ENCODE measurements around the gene EXO5. TPM values are rescaled to one million over a fixed set of nuclear protein-coding genes. Genes with fewer than 3 reads are reported as not detected.
"Not testable (repeated sequence)": the region's sequence is repeated elsewhere in the genome, so short reads cannot be mapped to it uniquely, and the experiment has no call there.

The EXO5 gene, protein sequence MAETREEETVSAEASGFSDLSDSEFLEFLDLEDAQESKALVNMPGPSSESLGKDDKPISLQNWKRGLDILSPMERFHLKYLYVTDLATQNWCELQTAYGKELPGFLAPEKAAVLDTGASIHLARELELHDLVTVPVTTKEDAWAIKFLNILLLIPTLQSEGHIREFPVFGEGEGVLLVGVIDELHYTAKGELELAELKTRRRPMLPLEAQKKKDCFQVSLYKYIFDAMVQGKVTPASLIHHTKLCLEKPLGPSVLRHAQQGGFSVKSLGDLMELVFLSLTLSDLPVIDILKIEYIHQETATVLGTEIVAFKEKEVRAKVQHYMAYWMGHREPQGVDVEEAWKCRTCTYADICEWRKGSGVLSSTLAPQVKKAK
- total RNA-seq (10 to 100 TPM; 10.8 to 13.3 TPM), polyA plus RNA-seq (1 to 10 TPM; 4.0 to 7.8 (median 4.5) TPM), total RNA-seq (10.1 to 20.5 (median 19.0) reads per million in 6 experiments)

DNA sequence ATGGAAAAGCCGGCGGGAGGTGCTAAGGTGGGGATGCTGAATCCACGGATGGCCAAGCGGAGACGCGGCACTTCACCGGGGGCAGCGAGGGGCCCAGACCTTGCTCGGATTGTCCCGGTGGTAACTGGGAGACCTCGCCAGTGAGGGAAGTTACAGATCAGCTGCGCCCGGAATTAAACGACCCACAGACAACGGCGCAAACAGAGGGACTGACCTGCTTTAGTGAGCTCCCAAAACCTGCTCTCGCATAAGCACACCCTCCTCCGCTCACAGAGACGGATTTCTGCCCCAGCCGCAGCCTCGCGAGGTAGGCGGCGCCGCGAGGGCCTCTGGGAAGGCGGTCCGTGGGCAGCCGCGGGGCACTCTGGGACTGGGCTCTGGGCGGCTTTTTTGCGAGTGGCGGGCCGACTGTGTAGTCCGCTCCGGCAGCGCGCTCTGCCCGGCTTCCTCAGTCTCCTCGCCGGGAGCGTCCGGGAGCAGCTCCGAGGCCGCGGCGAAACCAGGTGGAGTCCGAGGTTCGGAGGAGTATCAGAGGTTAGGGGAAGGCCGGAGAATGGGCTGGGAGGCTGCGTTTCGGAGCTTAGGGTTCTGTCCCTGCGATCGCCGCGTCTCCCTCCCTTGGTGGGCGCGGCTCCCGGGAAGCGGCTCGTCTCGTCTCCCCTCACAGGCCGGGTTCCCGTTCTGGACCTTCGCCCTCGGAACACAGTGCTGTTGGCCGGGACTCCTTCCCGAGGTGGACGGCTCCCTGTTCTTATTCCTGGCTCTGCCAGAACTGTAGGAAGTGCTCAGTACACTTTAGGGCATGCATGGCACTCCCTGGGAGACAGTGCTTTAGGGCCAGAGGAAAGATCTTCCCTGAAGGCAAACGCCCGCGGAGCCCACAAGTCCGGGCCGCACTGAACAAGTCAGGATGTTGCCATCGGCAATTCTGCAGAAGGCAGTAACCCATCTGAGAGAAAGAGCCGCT, at the start of gene EXO5:
Gene EXO5, plus strand, starts transcription at position 393 of the 967 bp plus-strand sequence. CDS start 5,778 bp downstream, outside the sequence.
- Mint-ChIP-seq H3K9me3 (peaks cover 12 to 61% (median 27%) of the 10 kb centered on the region in 9 donors), H3K36me3 (peaks cover 23 to 53% (median 27%) of the 10 kb centered on the region in 3 donors)

DNA sequence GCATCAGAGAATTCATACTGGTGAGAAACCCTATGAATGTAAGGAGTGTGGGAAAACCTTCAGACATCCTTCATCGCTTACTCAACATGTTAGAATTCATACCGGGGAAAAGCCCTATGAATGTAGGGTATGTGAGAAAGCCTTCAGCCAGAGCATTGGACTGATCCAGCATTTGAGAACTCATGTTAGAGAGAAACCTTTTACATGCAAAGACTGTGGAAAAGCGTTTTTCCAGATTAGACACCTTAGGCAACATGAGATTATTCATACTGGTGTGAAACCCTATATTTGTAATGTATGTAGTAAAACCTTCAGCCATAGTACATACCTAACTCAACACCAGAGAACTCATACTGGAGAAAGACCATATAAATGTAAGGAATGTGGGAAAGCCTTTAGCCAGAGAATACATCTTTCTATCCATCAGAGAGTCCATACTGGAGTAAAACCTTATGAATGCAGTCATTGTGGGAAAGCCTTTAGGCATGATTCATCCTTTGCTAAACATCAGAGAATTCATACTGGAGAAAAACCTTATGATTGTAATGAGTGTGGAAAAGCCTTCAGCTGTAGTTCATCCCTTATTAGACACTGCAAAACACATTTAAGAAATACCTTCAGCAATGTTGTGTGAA, 45.5 kb upstream of the EXO5 start:
- peak in 3 of 10 donors; percentile 13 to 24 (median 14) for DNase-seq
- no peak for ATAC-seq
- peaks cover 28 to 98% (median 59%) of the 10 kb centered on the region in 9 donors for H3K9me3 Mint-ChIP-seq
- H3K27me3 Mint-ChIP-seq, result no peaks in the 10 kb centered on the region
- POLR2A ChIA-PET, result interaction anchor here (0.8 to 0.9 kb wide), 2 partner anchors 10 to 19 kb away, joined by 4 read pairs; no protein-coding TSS in a partner anchor
- H3K4me3 Mint-ChIP-seq, result no peak overlapping the region
- peak overlapping the region in 1 of 10 donors; percentile 13 for H3K27ac Mint-ChIP-seq
- peaks cover 58 to 86% (median 66%) of the 10 kb centered on the region in 3 donors for H3K36me3 Mint-ChIP-seq
- no peaks in the 10 kb centered on the region for H3K4me1 Mint-ChIP-seq

More for the DNA sequence above, at the start of gene EXO5:
- POLR2A ChIA-PET, result interaction anchor here (0.8 to 2.1 kb wide), 5 partner anchors 9 to 251 kb away, joined by 3 to 16 read pairs (median 7); partner anchors contain the start of genes ZFP69, ZFP69B and ZNF684
- peak; percentile 97 to 99 for ATAC-seq
- peak; percentile 57 to 83 (median 74) for DNase-seq
- Mint-ChIP-seq H3K4me1 (peaks cover 11 to 22% (median 12%) of the 10 kb centered on the region in 4 donors), H3K27ac (peak within 1 kb of the TSS; percentile 81 to 94 (median 87)), H3K27me3 (no peaks in the 10 kb centered on the region), H3K4me3 (peak within 1 kb of the TSS; percentile 84 to 95 (median 89))

DNA sequence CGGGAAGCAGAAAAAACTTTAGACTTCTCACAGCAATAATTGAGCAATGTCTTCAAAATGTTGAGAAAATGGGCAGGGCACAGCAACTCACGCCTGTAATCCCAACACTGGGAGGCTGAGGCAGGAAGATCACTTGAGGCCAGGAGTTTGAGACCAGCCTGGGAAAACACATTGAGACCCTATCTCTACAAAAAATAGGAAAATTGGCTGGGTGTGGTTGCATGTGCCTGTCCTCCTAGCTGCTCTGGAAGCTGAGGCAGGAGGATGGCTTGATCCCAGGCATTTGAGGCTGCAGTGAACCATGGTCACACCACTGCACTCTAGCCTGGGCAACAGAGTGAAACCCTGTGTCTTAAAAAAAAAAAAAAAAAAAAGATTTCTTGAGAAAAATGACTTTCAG, 39.2 kb upstream of the EXO5 start:
- POLR2A ChIA-PET, result no interaction called here

DNA sequence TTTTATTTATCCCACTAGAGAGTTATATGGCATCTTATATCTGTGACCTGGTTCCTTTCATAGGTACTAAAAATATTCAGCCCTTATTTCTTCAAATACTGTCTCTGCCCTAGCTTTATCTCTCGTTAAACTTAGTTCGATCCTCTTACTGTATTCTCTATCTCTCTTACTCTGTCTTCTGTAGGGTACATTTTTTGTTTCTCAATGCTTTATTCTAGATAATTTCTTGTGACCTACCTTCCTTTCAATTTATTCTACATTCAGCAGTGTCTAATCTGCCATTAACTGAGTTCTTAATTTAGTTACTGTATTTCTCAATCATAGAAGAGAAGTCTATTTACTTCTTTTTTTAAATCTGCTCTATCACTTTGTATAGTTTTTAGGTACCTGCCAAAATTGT, 33.3 kb upstream of the EXO5 start:
- H3K27me3 Mint-ChIP-seq, result no peaks in the 10 kb centered on the region
- no peak overlapping the region for H3K27ac Mint-ChIP-seq
- POLR2A ChIA-PET, result no interaction called here
- peaks cover 11 to 75% (median 45%) of the 10 kb centered on the region in 9 donors for H3K9me3 Mint-ChIP-seq
- peaks cover 8 to 37% (median 37%) of the 10 kb centered on the region in 3 donors for H3K36me3 Mint-ChIP-seq
- peak overlapping the region in 1 of 10 donors; percentile 9 for H3K4me3 Mint-ChIP-seq
- no peak for DNase-seq
- ATAC-seq, result no peak
- peaks cover 6 to 25% (median 23%) of the 10 kb centered on the region in 4 donors for H3K4me1 Mint-ChIP-seq

More for the DNA sequence above, 39.2 kb upstream of the EXO5 start:
- DNase-seq (no peak), ATAC-seq (no peak)
- Mint-ChIP-seq H3K27ac (no peak overlapping the region), H3K9me3 (peaks cover 20 to 100% (median 80%) of the 10 kb centered on the region in 9 donors), H3K36me3 (peaks cover 11 to 69% (median 63%) of the 10 kb centered on the region in 3 donors), H3K4me3 (no peak overlapping the region), H3K27me3 (no peaks in the 10 kb centered on the region), H3K4me1 (no peaks in the 10 kb centered on the region)

DNA sequence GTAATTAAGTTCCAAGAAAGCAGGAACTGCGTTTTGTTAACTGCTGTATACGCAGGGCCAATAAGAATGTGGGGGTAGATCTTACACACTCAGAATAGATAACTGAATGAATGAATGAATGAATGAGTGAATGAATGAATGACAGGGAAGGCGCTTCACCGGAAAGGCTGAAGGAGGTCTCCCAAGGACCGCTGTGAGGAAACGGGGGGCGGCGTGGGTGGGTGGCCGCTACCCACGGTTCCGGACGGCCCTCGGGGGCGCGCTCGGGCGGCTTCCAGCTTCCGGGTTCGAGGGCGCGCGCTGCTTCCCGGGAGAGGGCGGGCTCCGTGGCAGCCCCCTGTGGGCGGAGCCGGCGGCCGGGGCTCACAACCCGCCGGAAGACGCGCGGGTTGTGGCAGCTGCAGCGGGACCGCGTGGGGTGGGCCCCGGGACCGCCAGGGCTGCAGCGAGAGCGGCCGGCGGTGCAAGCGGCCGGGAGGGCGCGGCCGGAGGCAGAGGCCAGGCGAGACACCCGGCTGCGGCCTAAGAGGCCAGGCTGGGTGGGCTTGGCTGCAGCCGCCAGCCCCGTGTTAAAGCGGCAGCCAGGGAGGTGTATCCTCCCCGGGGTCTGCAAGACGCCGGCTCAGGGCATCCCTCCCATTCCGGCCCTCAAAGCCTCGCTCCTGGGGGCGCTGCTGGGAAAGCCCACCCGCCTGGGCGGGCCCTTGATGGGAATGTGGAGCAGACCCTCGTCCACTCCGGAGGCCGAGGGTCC, 31.5 kb upstream of the EXO5 start, which contains the start of gene ZFP69:
Gene ZFP69, plus strand, starts transcription at position 367 of the 754 bp plus-strand sequence. CDS start 2,072 bp downstream, outside the sequence.
- ATAC-seq, result peak; percentile 94 to 95
- POLR2A ChIA-PET, result interaction anchor here (0.6 to 2.2 kb wide), 9 partner anchors 10 to 79 kb away, joined by 3 to 7 read pairs (median 4); partner anchors contain the start of genes EXO5, ZFP69B and ZNF684
- peaks cover 24 to 46% (median 40%) of the 10 kb centered on the region in 3 donors for H3K36me3 Mint-ChIP-seq
- peak within 1 kb of the TSS; percentile 53 to 93 (median 88) for H3K27ac Mint-ChIP-seq
- H3K9me3 Mint-ChIP-seq, result peaks cover 13 to 73% (median 39%) of the 10 kb centered on the region in 9 donors
- DNase-seq, result peak; percentile 60 to 81 (median 72)
- H3K27me3 Mint-ChIP-seq, result no peaks in the 10 kb centered on the region
- peak within 1 kb of the TSS; percentile 81 to 96 (median 90) for H3K4me3 Mint-ChIP-seq
- peaks cover 6 to 25% (median 23%) of the 10 kb centered on the region in 4 donors for H3K4me1 Mint-ChIP-seq

DNA sequence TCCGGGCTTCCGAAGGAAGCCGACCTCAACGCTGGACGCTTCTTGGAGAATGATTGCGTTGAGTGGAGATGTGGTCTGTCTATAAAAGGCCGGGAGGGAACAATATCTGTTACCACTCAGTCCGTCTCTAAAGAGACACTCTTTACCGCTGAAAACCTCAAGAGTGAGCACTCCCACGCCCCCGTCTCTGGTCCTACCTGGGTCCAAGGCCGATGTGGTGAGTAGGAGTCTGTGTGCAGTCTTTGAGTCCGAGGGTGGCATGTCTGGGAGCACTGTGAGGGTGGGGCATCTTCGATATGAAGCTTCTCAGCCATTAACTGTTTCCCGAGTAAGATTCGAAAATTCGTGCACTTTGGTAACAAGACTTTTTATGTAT, 30.9 kb upstream of the EXO5 start:
- H3K4me1 Mint-ChIP-seq, result peaks cover 6 to 25% (median 23%) of the 10 kb centered on the region in 4 donors
- peak overlapping the region; percentile 81 to 94 (median 88) for H3K4me3 Mint-ChIP-seq
- DNase-seq (peak in 3 of 10 donors; percentile 1 to 10 (median 9)), ATAC-seq (peak; percentile 23 to 48)
- H3K9me3 Mint-ChIP-seq, result peaks cover 14 to 73% (median 39%) of the 10 kb centered on the region in 9 donors
- POLR2A ChIA-PET, result interaction anchor here (0.6 to 2.2 kb wide), 8 partner anchors 11 to 54 kb away, joined by 3 to 7 read pairs (median 4); partner anchors contain the start of genes EXO5, ZFP69B and ZNF684
- peak overlapping the region; percentile 53 to 92 (median 79) for H3K27ac Mint-ChIP-seq
- no peaks in the 10 kb centered on the region for H3K27me3 Mint-ChIP-seq
- H3K36me3 Mint-ChIP-seq, result peaks cover 30 to 50% (median 40%) of the 10 kb centered on the region in 3 donors

DNA sequence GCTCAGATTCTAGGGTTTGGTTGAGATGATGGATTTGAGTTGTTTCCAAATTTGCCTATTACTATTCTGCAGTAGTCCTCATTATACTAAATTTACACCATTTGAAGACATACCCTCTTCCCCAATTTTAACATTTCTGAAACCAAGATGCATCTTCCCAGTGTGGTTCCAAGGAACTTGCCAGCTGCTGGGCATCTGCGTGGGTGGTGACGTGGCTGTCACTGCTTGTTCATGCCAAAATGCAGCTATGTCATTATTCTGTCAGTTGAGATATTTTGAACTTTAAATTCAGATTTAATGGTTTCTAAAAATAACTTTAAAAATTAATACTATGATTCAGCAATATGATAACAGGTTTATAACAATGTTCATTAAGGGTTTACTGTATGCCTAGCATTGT, 30.3 kb upstream of the EXO5 start:
- peaks cover 6 to 25% (median 23%) of the 10 kb centered on the region in 4 donors for H3K4me1 Mint-ChIP-seq
- peaks cover 36 to 49% (median 38%) of the 10 kb centered on the region in 3 donors for H3K36me3 Mint-ChIP-seq
- DNase-seq, result no peak
- no peaks in the 10 kb centered on the region for H3K27me3 Mint-ChIP-seq
- peaks cover 12 to 72% (median 39%) of the 10 kb centered on the region in 9 donors for H3K9me3 Mint-ChIP-seq
- H3K4me3 Mint-ChIP-seq, result peak overlapping the region; percentile 81 to 94 (median 88)
- H3K27ac Mint-ChIP-seq, result peak overlapping the region in 9 of 10 donors; percentile 30 to 91 (median 74)
- no peak for ATAC-seq
- POLR2A ChIA-PET, result interaction anchor here (1.8 to 2.2 kb wide), 2 partner anchors 28 to 30 kb away, joined by 6 to 7 read pairs; partner anchors contain the start of genes EXO5 and ZFP69B

DNA sequence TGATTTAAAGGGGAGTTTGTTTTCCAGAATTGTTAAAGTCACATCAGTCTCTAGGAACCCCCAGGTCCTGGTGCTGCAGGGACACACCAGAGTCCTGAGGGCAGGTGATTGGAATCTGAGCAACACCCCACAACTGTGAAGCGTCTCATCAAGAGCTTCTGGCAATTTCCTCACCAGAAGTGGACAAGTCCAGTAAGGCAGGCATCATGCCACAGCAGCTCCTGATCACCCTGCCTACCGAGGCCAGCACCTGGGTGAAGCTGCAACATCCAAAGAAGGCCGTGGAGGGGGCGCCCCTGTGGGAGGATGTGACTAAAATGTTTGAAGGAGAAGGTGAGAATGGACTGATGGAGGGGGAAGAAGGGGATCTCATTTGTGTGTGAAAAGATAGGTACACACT, 29.4 kb upstream of the EXO5 start:
- H3K27me3 Mint-ChIP-seq, result no peaks in the 10 kb centered on the region
- ATAC-seq (no peak), DNase-seq (no peak)
- H3K4me3 Mint-ChIP-seq, result peak overlapping the region in 6 of 10 donors; percentile 0 to 94 (median 22)
- peaks cover 6 to 25% (median 23%) of the 10 kb centered on the region in 4 donors for H3K4me1 Mint-ChIP-seq
- H3K9me3 Mint-ChIP-seq, result peaks cover 12 to 69% (median 31%) of the 10 kb centered on the region in 9 donors
- peaks cover 38 to 56% (median 44%) of the 10 kb centered on the region in 3 donors for H3K36me3 Mint-ChIP-seq
- H3K27ac Mint-ChIP-seq, result peak overlapping the region in 6 of 10 donors; percentile 27 to 74 (median 60)
- POLR2A ChIA-PET, result no interaction called here

DNA sequence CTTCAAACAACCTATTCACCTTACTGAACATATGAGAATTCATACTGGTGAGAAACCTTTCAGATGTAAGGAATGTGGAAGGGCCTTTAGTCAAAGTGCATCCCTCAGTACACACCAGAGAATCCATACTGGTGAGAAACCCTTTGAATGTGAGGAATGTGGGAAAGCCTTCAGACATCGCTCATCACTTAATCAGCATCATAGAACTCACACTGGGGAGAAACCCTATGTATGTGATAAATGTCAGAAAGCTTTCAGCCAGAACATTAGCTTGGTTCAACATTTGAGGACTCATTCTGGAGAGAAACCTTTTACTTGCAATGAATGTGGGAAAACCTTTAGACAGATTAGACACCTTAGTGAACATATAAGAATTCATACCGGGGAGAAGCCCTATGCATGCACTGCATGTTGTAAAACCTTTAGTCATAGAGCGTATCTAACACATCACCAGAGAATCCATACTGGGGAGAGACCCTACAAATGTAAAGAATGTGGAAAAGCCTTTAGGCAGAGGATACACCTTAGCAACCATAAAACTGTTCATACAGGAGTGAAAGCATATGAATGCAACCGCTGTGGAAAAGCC, 13.2 kb upstream of the EXO5 start:
- POLR2A ChIA-PET, result no interaction called here
- H3K4me3 Mint-ChIP-seq, result no peak overlapping the region
- peaks cover 62 to 82% (median 66%) of the 10 kb centered on the region in 3 donors for H3K36me3 Mint-ChIP-seq
- ATAC-seq, result no peak
- no peaks in the 10 kb centered on the region for H3K27me3 Mint-ChIP-seq
- no peak overlapping the region for H3K27ac Mint-ChIP-seq
- no peak for DNase-seq
- no peaks in the 10 kb centered on the region for H3K4me1 Mint-ChIP-seq
- H3K9me3 Mint-ChIP-seq, result peaks cover 33 to 89% (median 57%) of the 10 kb centered on the region in 9 donors

DNA sequence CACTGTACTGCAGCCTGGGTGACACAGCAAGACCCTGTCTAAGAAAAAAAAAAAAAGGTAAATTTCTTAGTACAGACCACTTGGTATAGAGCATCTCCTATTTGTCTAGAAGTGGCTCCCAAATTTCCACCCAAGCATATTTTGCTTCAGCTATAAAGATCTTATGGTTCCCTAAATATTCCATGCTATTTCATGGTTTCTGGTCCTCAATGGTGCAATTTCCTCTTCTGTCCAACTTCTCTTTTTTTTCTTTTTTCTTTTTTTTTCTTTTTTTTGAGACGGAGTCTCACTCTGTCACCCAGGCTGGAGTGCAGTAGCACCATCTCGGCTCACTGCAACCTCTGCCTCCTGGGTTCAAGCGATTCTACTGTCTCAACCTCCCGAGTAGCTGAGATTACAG, 5.9 kb upstream of the EXO5 start:
- not testable (repeated sequence) for H3K27ac Mint-ChIP-seq, H3K27me3 Mint-ChIP-seq, H3K4me1 Mint-ChIP-seq, H3K4me3 Mint-ChIP-seq, DNase-seq, ATAC-seq
- Mint-ChIP-seq H3K36me3 (peaks cover 38 to 78% (median 46%) of the 10 kb centered on the region in 3 donors), H3K9me3 (peaks cover 18 to 91% (median 41%) of the 10 kb centered on the region in 9 donors)
- POLR2A ChIA-PET, result interaction anchor here (0.8 kb wide), 1 partner anchor 14 kb away, joined by 3 read pairs; no protein-coding TSS in a partner anchor
